H9 (cell line): Measurements from ENCODE around the gene MST1. TPM values are rescaled to one million over a fixed set of nuclear protein-coding genes. Genes with fewer than 3 reads are reported as not detected.

Experiments used
- DNase-seq: peaks from one replicate; pipeline ENCODE4 v3.0.0-alpha.2; 2017
- H2AFZ ChIP-seq: one replicate; pipeline ENCODE4 v1.6.1; 2013; ENCODE audit warnings: mild to moderate bottlenecking, low read length, control low read depth, moderate library complexity
- H2AK5ac ChIP-seq: 2 replicates; pipeline ENCODE4 v1.6.1; 2013; ENCODE audit warnings: low read length, control low read depth, mixed read lengths; ENCODE audit not compliant: insufficient read length
- H2BK120ac ChIP-seq: one replicate; pipeline ENCODE4 v1.6.1; 2013; ENCODE audit warnings: low read depth, mild to moderate bottlenecking, low read length, control low read depth, inconsistent platforms; ENCODE audit not compliant: poor library complexity, severe bottlenecking
- H2BK12ac ChIP-seq: 2 replicates; pipeline ENCODE4 v1.6.1; 2013; ENCODE audit warnings: low read length, control low read depth, mixed read lengths, low read depth; ENCODE audit not compliant: insufficient read length
- H2BK15ac ChIP-seq: 2 replicates; pipeline ENCODE4 v1.6.1; 2013; ENCODE audit warnings: low read depth, low read length, control low read depth
- H2BK20ac ChIP-seq: one replicate; pipeline ENCODE4 v1.6.1; 2013; ENCODE audit warnings: low read depth, mild to moderate bottlenecking, low read length, control low read depth, inconsistent platforms; ENCODE audit not compliant: poor library complexity, severe bottlenecking
- H2BK5ac ChIP-seq: 2 replicates; pipeline ENCODE4 v1.6.1; 2013; ENCODE audit warnings: low read length, control low read depth, mixed read lengths; ENCODE audit not compliant: insufficient read length
- H3K14ac ChIP-seq: 2 replicates; pipeline ENCODE4 v1.6.1; 2013; ENCODE audit warnings: low read length, control low read depth; ENCODE audit not compliant: insufficient read depth
- H3K18ac ChIP-seq: 2 replicates; pipeline ENCODE4 v1.6.1; 2013; ENCODE audit warnings: low read depth, mild to moderate bottlenecking, mixed read lengths, low read length, control low read depth; ENCODE audit not compliant: insufficient read length
- H3K23ac ChIP-seq: 2 replicates; pipeline ENCODE4 v1.6.1; 2013; ENCODE audit warnings: low read length, control low read depth, mixed read lengths, low read depth; ENCODE audit not compliant: insufficient read length
- H3K23me2 ChIP-seq: 2 replicates; pipeline ENCODE4 v1.6.1; 2013; ENCODE audit warnings: low read depth, mild to moderate bottlenecking, mixed read lengths, low read length, control low read depth; ENCODE audit not compliant: insufficient read length, poor library complexity, severe bottlenecking
- H3K27ac ChIP-seq: 2 replicates; pipeline ENCODE4 v1.5.1; 2013; ENCODE audit warnings: low read length, control low read depth, mixed read lengths, low read depth; ENCODE audit not compliant: insufficient read length
- H3K27me3 ChIP-seq: 2 replicates; pipeline ENCODE4 v1.6.1; 2013; ENCODE audit warnings: low read length, control low read depth, inconsistent platforms; ENCODE audit not compliant: insufficient read depth
- H3K4ac ChIP-seq: 2 replicates; pipeline ENCODE4 v1.6.1; 2013; ENCODE audit warnings: low read depth, mild to moderate bottlenecking, control low read depth, inconsistent platforms, low read length, moderate library complexity
- H3K4me1 ChIP-seq: 2 replicates; pipeline ENCODE4 v1.6.1; 2013; ENCODE audit warnings: low read length, control low read depth, inconsistent platforms; ENCODE audit not compliant: insufficient read depth
- H3K4me2 ChIP-seq: 2 replicates; pipeline ENCODE4 v1.6.1; 2013; ENCODE audit warnings: low read length, control low read depth, mixed read lengths; ENCODE audit not compliant: insufficient read length, insufficient read depth
- H3K56ac ChIP-seq: 2 replicates; pipeline ENCODE4 v1.6.1; 2013; ENCODE audit warnings: low read depth, mild to moderate bottlenecking, mixed read lengths, low read length, control low read depth; ENCODE audit not compliant: insufficient read length
- H3K79me1 ChIP-seq: 2 replicates; pipeline ENCODE4 v1.6.1; 2013; ENCODE audit warnings: low read depth, mild to moderate bottlenecking, moderate library complexity, low read length, control low read depth, inconsistent platforms; ENCODE audit not compliant: insufficient read depth, poor library complexity, severe bottlenecking
- H3K79me2 ChIP-seq: 2 replicates; pipeline ENCODE4 v1.6.1; 2013; ENCODE audit warnings: low read length, control low read depth, inconsistent platforms; ENCODE audit not compliant: insufficient read depth
- H3K9ac ChIP-seq: 2 replicates; pipeline ENCODE4 v1.6.1; 2013; ENCODE audit warnings: low read length, control low read depth, mixed read lengths; ENCODE audit not compliant: insufficient read length; ENCODE audit errors: extremely low read depth
- H3K9me3 ChIP-seq: one replicate; pipeline ENCODE4 v1.6.1; 2013; ENCODE audit warnings: low read depth, low read length, inconsistent platforms; ENCODE audit not compliant: control insufficient read depth
- H3T11ph ChIP-seq: one replicate; pipeline ENCODE4 v1.6.1; 2013; ENCODE audit warnings: mild to moderate bottlenecking, low read length, control low read depth, inconsistent platforms
- H4K20me1 ChIP-seq: one replicate; pipeline ENCODE4 v1.6.1; 2013; ENCODE audit not compliant: control insufficient read depth, insufficient read length, insufficient read depth
- H4K5ac ChIP-seq: 2 replicates; pipeline ENCODE4 v1.6.1; 2013; ENCODE audit warnings: low read depth, mild to moderate bottlenecking, mixed read lengths, low read length, control low read depth; ENCODE audit not compliant: insufficient read length
- H4K8ac ChIP-seq: replicated peaks from 2 replicates; pipeline ENCODE4 v1.6.1; 2013; ENCODE audit warnings: low read length, control low read depth, mixed read lengths, low read depth; ENCODE audit not compliant: insufficient read length
- H4K91ac ChIP-seq: 2 replicates; pipeline ENCODE4 v1.6.1; 2013; ENCODE audit warnings: low read depth, mild to moderate bottlenecking, moderate library complexity, mixed read lengths, low read length, control low read depth; ENCODE audit not compliant: insufficient read length
- H3K27ac Mint-ChIP-seq, 3 experiments: 2 replicates in 2 of 3; 3 replicates in 1 of 3; pipeline ENCODE4 v1.8.0; 2020 to 2021; ENCODE audit warnings: mixed read lengths in 3 of 3, mild to moderate bottlenecking in 1 of 3, moderate library complexity in 1 of 3
- H3K27me3 Mint-ChIP-seq: 2 replicates; pipeline ENCODE4 v1.8.0; 2021; ENCODE audit warnings: low read depth, mild to moderate bottlenecking, moderate library complexity, mixed read lengths
- H3K36me3 Mint-ChIP-seq, 3 experiments: 2 replicates in 2 of 3; 3 replicates in 1 of 3; pipeline ENCODE4 v1.8.0; 2020 to 2021; ENCODE audit warnings: low read depth in 3 of 3, mixed read lengths in 3 of 3; ENCODE audit not compliant: insufficient read depth in 1 of 3
- H3K4me1 Mint-ChIP-seq, 2 experiments: 2 replicates each; pipeline ENCODE4 v1.8.0; 2020; ENCODE audit warnings: mixed read lengths in 2 of 2
- H3K4me3 Mint-ChIP-seq, 2 experiments: 2 replicates in 1 of 2; 3 replicates in 1 of 2; pipeline ENCODE4 v1.8.0; 2020 to 2021; ENCODE audit warnings: mild to moderate bottlenecking in 2 of 2, mixed read lengths in 2 of 2, moderate library complexity in 1 of 2
- H3K9me3 Mint-ChIP-seq, 2 experiments: 2 replicates in 1 of 2; 3 replicates in 1 of 2; pipeline ENCODE4 v1.8.0; 2020; ENCODE audit warnings: mild to moderate bottlenecking in 2 of 2, mixed read lengths in 2 of 2, moderate library complexity in 1 of 2
- WGBS: extraction: QIAGEN DNeasy Blood & Tissue Kit; methylation state at CpG from one replicate; pipeline ENCODE4 v1.1.7; 2013; ENCODE audit warnings: missing lambda C conversion rate, low lambda C conversion rate, mixed read lengths; ENCODE audit not compliant: insufficient read length; ENCODE audit errors: extremely low coverage; 5-methylcytosine and 5-hydroxymethylcytosine counted together
- total RNA-seq: library from RNA; stranded (reverse); gene quantifications from 2 replicates; pipeline ENCODE4 v1.2.1, GENCODE V29; 2021
- TF ChIP-seq, protein P1 (sequence below): fragments of 200-600 bp; sonication (generic); conservative IDR thresholded peaks from 3 replicates; pipeline ENCODE4 v1.8.0; 2021; ENCODE audit warnings: antibody characterized with exemption, mild to moderate bottlenecking

Gene MST1
- total RNA-seq, 1 experiment from 2014 or later: 8.9 TPM

DNA sequence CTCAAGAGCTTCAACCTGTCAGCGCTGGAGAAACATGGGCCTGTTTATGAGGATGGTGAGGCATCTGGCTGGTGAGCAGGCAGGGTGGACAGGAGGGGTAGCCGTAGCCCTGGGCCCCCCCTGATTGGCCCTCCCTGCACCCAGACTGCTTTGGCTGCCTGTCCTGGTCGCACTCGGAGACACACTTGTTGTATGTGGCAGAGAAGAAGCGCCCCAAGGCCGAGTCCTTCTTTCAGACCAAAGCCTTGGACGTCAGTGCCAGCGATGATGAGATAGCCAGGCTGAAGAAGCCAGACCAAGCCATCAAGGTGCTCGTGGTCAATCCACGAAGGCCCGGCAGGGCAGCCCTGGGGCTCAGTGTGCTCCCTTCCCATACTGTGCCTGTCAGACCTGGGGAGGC lies 13.4 kb downstream of the MST1 start:
- no peaks in the 10 kb centered on the region for H3K9me3 Mint-ChIP-seq
- H2AFZ ChIP-seq: no peak overlapping the region
- H3K4me2 ChIP-seq: no peak overlapping the region
- H4K8ac ChIP-seq: no peak overlapping the region
- no peak overlapping the region for H3K9ac ChIP-seq
- no peaks in the 10 kb centered on the region; the same call in 1 of the 2 replicates for H3K4me1 ChIP-seq
- no peak overlapping the region for H2BK12ac ChIP-seq
- no peaks in the 10 kb centered on the region; the same call in 1 of the 2 replicates for H3K79me2 ChIP-seq
- no peak overlapping the region for H3T11ph ChIP-seq
- no peak overlapping the region for H3K14ac ChIP-seq
- H3K27me3 ChIP-seq: no peaks in the 10 kb centered on the region
- H2BK20ac ChIP-seq: no peak overlapping the region
- H3K23ac ChIP-seq: no peak overlapping the region
- peak overlapping the region; percentile 94 to 95; a peak in 4 of 5 replicates for H3K4me3 Mint-ChIP-seq
- H2BK120ac ChIP-seq: no peak overlapping the region
- no peak overlapping the region for H2BK15ac ChIP-seq
- TF ChIP-seq, protein P1, sequence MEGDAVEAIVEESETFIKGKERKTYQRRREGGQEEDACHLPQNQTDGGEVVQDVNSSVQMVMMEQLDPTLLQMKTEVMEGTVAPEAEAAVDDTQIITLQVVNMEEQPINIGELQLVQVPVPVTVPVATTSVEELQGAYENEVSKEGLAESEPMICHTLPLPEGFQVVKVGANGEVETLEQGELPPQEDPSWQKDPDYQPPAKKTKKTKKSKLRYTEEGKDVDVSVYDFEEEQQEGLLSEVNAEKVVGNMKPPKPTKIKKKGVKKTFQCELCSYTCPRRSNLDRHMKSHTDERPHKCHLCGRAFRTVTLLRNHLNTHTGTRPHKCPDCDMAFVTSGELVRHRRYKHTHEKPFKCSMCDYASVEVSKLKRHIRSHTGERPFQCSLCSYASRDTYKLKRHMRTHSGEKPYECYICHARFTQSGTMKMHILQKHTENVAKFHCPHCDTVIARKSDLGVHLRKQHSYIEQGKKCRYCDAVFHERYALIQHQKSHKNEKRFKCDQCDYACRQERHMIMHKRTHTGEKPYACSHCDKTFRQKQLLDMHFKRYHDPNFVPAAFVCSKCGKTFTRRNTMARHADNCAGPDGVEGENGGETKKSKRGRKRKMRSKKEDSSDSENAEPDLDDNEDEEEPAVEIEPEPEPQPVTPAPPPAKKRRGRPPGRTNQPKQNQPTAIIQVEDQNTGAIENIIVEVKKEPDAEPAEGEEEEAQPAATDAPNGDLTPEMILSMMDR: no peak
- no peak overlapping the region for H2BK5ac ChIP-seq
- peaks cover 8% of the 10 kb centered on the region for H3K23me2 ChIP-seq
- no peak overlapping the region for H4K5ac ChIP-seq
- peaks cover 4% of the 10 kb centered on the region for H3K79me1 ChIP-seq
- no peak overlapping the region for H3K27ac ChIP-seq
- H3K56ac ChIP-seq: no peak overlapping the region
- H3K18ac ChIP-seq: no peak overlapping the region
- H4K20me1 ChIP-seq: no peaks in the 10 kb centered on the region
- WGBS: no CpG with 5 or more reads among the region's 11 CpGs
- no peak overlapping the region for H4K91ac ChIP-seq
- H3K9me3 ChIP-seq: no peaks in the 10 kb centered on the region
- no peak for DNase-seq
- no peak overlapping the region for H3K27ac Mint-ChIP-seq
- H3K27me3 Mint-ChIP-seq: no peaks in the 10 kb centered on the region; the same call in 1 of the 2 replicates
- no peak overlapping the region for H2AK5ac ChIP-seq
- no peak overlapping the region for H3K4ac ChIP-seq
- H3K36me3 Mint-ChIP-seq: peaks cover 29 to 48% (median 48%) of the 10 kb centered on the region in 3 experiments; a peak in 6 of 7 replicates
- H3K4me1 Mint-ChIP-seq: peaks cover 12 to 17% of the 10 kb centered on the region in 2 experiments
